NCI-H446 treated with DMSO at 0.1 percent for 48 hours (cell line): Measurements from ENCODE around the gene PDSS2.
A peak's percentile ranks its signal among the peaks of the same experiment; 100 is the strongest.

ENCODE experiments used
- DNase-seq: peaks from one replicate; lab custom pipeline; 2025; lab: John Stamatoyannopoulos, UW

PDSS2 gene

GRCh38 chr6:107271208-107271790, 188.1 kb downstream of the PDSS2 start:
- no peak for DNase-seq

GRCh38 chr6:107267634-107268033, 191.7 kb downstream of the PDSS2 start:
- no peak for DNase-seq

- no peak for DNase-seq
Observed at GRCh38 chr6:107267006-107267405, 192.4 kb downstream of the PDSS2 start.

- no peak for DNase-seq
Observed at GRCh38 chr6:107266563-107266962, 192.8 kb downstream of the PDSS2 start.

DNA sequence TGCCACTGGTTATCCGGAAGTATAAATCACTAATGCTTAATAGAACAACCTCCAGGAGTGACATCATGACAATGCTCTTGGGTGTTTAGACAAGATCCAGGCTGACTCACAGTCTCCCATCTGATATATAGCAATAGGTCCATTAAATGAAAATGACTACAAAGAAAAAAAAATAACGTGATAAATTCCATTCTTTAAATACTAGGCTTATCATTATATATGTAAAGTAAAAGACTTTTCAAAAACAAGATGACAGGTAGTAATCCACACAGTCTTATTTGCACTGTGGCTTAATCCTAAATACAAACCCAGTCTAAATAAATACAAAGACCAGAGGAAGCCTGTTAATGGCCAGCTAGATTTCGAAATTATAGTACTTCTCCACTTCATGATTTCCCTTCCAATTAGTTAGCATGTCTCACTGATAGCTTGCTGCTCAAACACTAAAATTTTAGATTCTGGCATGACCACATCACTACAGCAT, 195.0 kb downstream of the PDSS2 start:
- DNase-seq, result peak; percentile 33

DNA sequence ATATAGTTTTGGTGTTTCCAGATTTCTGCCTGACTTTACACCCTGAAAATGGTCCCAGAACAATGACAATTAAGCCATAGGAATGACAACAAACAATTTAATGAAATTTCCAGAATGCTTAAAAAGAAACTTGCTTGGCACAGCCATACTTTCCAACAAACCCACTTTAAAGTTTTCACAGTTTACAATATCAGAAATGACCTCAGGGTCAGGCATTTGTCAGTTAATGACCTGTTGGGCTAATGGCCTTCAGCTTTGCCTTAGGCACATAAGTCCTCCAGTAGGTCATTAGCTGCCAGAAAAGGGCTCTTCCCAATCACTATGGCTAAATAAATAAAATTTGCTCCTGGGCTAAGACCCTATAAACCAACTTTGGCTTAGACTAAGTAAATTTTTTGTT, 199.4 kb downstream of the PDSS2 start:
- DNase-seq, result no peak

GRCh38 chr6:107248147-107248546, 211.2 kb downstream of the PDSS2 start:
- no peak for DNase-seq

DNA sequence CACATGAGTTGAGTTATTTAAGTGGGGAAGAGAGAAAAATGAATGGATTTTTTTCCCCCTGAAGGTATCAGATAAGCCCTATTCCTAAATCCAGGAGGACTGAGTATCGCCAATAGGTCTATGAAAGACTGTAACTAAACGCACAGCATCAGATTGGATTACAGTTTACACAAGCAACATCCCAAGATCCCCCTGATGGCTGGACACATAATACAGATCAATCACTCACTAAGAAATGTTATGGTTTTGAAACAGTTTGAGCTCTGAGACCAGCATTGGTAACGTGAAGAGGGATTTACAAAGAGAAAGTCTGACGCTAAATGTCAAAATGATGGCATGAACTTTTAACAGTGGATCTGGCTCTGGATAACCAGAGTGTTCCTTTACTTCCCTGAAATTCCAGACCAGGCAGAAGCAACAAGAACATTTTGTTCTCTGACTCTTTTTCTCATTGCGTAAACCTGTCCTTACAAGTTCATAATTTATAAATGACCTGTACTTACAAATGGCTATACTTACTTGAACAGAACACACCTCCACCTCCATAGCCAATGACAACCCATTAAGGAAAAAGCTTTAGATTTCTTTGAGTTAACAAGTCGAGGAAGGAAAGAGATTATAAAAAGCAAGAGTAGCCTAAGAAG, 212.3 kb downstream of the PDSS2 start:
- DNase-seq, result no peak

DNA sequence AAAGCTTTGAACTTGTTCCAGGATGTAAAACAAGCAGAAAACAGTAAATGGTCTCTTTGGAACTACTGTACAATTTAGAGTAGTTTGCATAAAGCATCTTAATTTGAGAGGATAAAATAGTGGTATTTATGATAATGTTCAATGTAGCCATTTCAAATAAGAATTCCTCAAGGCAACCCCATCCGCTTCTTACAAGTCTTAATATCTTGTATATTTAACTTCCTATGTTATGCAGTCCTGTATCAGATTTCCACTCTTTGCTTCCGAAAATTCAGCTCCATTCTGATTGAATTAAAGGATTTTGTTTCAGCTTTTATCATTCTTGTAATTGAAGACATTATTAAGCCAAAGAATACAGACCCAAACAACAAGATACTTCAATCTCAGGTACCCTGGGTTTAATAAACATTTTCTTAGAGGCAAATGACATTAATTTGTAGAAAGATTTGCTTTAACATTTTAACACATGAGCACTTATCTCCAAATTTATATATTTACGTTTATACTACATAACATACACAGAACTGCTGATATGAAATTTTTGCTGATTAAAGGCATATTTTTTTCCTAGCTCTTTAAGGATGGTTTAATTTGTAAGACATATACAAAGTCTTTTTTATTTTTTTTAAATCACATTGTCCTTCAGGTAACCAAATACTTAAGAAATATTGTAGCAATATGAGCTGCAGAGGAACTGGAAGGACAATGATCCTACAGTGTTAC, 213.0 kb downstream of the PDSS2 start:
- DNase-seq, result no peak

GRCh38 chr6:107244742-107245480, 214.5 kb downstream of the PDSS2 start:
- peak; percentile 85 for DNase-seq

- DNase-seq, result no peak
Observed at GRCh38 chr6:107244082-107244741, 215.2 kb downstream of the PDSS2 start.

DNA sequence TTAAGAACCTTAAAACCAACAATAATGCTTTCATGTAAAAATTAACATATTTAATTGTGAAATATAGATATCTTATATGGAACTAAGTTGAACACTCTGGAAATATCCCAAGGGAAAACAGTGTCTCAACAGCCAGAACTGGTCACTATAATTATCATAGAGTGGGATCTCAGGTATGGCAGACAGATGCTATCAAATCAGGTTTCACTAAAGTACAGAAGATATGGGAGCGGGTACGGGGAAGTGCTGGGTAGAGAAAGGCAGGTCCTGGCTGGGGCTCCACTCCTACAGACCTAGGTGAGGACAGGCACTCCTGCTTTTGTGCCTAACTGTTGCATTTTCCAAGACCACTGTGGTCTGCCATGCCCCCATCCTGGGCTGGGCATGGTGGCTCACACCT, 215.9 kb downstream of the PDSS2 start:
- no peak for DNase-seq

GRCh38 chr6:107237992-107238660, 221.2 kb downstream of the PDSS2 start:
- DNase-seq, result no peak

DNA sequence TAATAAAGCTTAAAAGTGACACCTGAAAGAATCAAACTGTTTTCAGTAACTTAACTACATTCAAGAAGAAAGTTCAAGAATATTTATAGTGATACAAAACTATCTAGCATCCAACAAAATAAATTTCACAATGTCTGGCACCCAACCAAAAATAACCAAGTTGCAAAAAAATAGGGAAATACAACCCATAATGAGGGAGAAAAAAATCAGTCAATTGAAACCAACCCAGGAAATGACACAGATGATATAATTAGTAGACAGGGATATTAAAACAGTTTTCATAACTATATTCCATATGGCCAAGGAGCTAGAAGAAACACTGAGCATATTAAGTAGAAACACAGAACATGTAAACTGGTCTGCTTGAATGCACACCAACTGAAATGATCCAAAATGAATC, 223.9 kb downstream of the PDSS2 start:
- DNase-seq, result peak; percentile 65

DNA sequence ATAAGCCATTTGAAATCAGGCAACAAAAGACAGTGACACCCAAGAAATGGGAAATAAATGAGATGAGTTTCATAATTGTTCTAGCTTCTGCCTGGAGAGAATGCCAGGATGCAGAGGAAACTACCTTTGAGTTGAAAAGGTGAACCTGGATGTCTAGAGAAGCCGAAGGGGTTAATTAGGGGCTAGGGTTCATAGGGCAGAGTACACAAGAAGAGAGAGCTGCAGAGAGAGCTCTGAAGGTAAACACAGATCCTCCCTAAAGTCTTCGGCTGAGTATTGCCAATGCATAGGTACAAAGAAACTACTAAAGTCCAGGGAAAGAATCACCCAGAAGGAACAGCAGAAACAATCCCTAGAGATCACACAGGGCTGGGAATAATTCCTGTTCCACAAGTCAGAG, 224.4 kb downstream of the PDSS2 start:
- DNase-seq, result no peak

GRCh38 chr6:107231243-107231642, 228.1 kb downstream of the PDSS2 start:
- no peak for DNase-seq

DNA sequence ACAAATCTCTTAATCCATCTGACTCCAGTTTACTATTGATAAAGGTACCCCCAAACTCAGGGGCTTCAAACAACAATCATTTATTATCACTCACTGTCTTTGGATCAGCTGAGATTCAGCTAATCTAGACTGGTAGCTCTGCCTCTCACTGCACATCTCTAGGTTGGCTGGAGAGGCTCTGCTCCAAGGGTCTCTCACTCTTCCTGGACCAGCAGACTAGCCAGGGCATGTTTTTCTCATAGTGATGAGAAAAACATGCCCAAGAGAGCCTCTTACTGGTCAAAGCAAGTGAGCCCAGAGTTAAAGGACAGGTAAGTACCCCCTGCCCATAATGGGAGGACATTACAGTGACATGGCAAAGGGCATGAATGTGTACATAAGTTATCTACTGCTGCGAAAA, 228.9 kb downstream of the PDSS2 start:
- no peak for DNase-seq

DNA sequence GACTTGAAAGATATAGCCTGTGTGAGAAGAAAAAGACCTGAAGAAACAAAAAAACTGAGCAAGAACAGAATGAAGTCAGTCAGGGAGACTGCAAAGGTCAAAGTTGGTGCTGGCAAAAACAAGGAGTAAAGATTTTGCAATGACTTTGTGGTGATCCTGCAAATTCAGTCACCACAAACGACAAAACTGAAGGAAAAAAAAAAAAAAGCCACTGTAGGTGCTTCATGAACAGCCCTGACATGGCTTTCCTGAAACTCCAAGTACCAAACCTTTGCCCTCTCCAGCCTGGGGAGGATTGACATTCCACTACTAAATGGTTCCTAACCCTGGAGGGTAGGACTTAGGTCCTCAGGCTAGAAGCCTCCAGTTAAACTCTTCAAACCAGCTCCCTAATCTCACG, 229.3 kb downstream of the PDSS2 start:
- no peak for DNase-seq

DNA sequence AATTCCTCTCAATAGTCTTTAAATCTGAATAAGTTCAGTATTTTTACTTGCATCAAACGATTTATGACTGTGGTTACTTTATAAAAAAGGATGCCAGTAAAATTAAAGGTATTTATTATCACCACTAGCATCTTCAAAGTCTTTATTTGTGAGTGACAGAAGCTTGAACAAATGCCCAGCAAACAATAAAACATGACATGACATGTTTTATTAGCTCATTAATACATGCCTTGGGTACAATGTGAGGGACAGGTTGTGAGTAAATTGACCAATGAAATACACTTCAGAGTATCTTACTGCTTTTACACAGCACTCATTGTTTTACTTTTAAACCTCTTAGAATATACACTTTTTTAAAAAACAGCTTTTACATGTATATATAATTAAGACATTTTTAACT, 230.6 kb downstream of the PDSS2 start:
- DNase-seq, result no peak

DNA sequence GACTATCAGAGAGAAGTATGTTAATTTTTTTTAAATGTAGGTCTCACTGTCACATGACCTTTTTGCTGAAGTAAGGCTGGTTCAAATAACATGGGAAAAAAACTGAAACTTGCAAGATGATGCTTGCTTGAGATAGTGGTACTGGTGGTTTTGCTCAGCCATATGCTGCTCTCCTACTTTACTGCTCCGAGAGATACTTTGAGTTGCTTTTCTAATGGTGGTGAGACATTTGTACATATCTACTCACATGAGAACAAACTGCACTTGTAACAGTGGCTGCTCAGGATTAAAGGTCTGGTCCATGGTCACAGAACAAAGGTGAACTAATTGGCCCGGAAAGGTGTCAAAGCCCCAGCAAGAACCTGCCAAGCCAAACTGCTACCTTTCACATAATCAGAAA, 237.8 kb downstream of the PDSS2 start:
- no peak for DNase-seq

GRCh38 chr6:107219851-107220250, 239.5 kb downstream of the PDSS2 start:
- no peak for DNase-seq

DNA sequence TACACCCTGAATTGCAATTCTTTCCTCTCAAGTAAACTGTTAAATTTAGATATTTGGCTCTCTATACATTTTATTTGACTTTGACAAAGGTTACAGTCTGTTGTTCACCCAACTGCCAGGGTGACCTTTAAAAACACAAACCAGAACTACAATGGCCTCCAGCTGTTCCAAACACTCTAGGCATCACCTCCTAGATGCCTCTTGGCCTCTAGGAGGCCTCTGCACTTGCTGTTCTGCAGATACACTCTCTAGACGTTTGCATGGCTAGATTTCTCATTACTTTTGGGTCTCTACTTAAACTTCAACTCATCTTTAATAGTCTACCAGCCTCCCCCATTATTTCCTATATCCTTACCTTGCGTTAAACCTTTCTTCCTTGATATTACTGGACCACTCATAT, 241.2 kb downstream of the PDSS2 start:
- DNase-seq, result no peak
